ENCODE measurements around the gene AFG3L2.

The AFG3L2 gene

GRCh38 chr18:12296457-12296856, 80.6 kb downstream of the AFG3L2 start:
- Histone ChIP-seq H3K27ac (ENCODE audit: low read depth, low read length, poor library complexity, severe bottlenecking) (no peak overlapping the region), H3K9ac (ENCODE audit: low read length) (no peak overlapping the region), H4K20me1 (ENCODE audit: insufficient read depth, low read length) (no peaks in the 10 kb centered on the region), H3K79me2 (ENCODE audit: insufficient read depth, low read length) (no peaks in the 10 kb centered on the region), H3K9me3 (ENCODE audit: low read length) (no peaks in the 10 kb centered on the region), H3K36me3 (ENCODE audit: insufficient read depth, low read length) (no peaks in the 10 kb centered on the region), H3K4me1 (ENCODE audit: insufficient read depth, low read length, severe bottlenecking) (no peaks in the 10 kb centered on the region), H3K9me2 (ENCODE audit: low read depth, low read length) (no peaks in the 10 kb centered on the region), H2AFZ (ENCODE audit: low read length) (no peak overlapping the region), H3K27me3 (ENCODE audit: insufficient read depth, low read length) (peaks cover 5% of the 10 kb centered on the region), H3K4me2 (ENCODE audit: low read length) (no peak overlapping the region), H3F3A (ENCODE audit: insufficient read depth, low read length) (no peaks in the 10 kb centered on the region), H3K4me3 (ENCODE audit: low read depth, low read length, poor library complexity, severe bottlenecking) (no peak overlapping the region)
- no peak for TF ChIP-seq EZH2 (IDR thresholded peaks at IDR 0.05; ENCODE audit: borderline replicate concordance, low read length)
- no peak for TF ChIP-seq CTCF (IDR thresholded peaks at IDR 0.05; ENCODE audit: low read length)

GRCh38 chr18:12296087-12296403, 81.0 kb downstream of the AFG3L2 start:
- no peaks in the 10 kb centered on the region for H3F3A ChIP-seq (ENCODE audit: insufficient read depth, low read length)

GRCh38 chr18:12295389-12296086, 81.5 kb downstream of the AFG3L2 start:
- Histone ChIP-seq H3K79me2 (ENCODE audit: insufficient read depth, low read length) (no peaks in the 10 kb centered on the region), H3K36me3 (ENCODE audit: insufficient read depth, low read length) (no peaks in the 10 kb centered on the region), H2AFZ (ENCODE audit: low read length) (no peak overlapping the region), H3F3A (ENCODE audit: insufficient read depth, low read length) (no peaks in the 10 kb centered on the region), H3K9ac (ENCODE audit: low read length) (no peak overlapping the region), H4K20me1 (ENCODE audit: insufficient read depth, low read length) (no peaks in the 10 kb centered on the region), H3K9me3 (ENCODE audit: low read length) (no peaks in the 10 kb centered on the region), H3K9me2 (ENCODE audit: low read depth, low read length) (no peaks in the 10 kb centered on the region), H3K27ac (ENCODE audit: low read depth, low read length, poor library complexity, severe bottlenecking) (no peak overlapping the region), H3K4me1 (ENCODE audit: insufficient read depth, low read length, severe bottlenecking) (no peaks in the 10 kb centered on the region), H3K4me3 (ENCODE audit: low read depth, low read length, poor library complexity, severe bottlenecking) (no peak overlapping the region), H3K27me3 (ENCODE audit: insufficient read depth, low read length) (peaks cover 5% of the 10 kb centered on the region), H3K4me2 (ENCODE audit: low read length) (no peak overlapping the region)
- no peak for TF ChIP-seq EZH2 (IDR thresholded peaks at IDR 0.05; ENCODE audit: borderline replicate concordance, low read length)
- TF ChIP-seq CTCF (IDR thresholded peaks at IDR 0.05; ENCODE audit: low read length), result no peak

More at GRCh38 chr18:12296087-12296403, 81.0 kb downstream of the AFG3L2 start:
- TF ChIP-seq CTCF (IDR thresholded peaks at IDR 0.05; ENCODE audit: low read length) (no peak), EZH2 (IDR thresholded peaks at IDR 0.05; ENCODE audit: borderline replicate concordance, low read length) (no peak)
- H3K27me3 ChIP-seq (ENCODE audit: insufficient read depth, low read length), result peaks cover 5% of the 10 kb centered on the region
- H3K9ac ChIP-seq (ENCODE audit: low read length), result no peak overlapping the region
- no peaks in the 10 kb centered on the region for H3K9me2 ChIP-seq (ENCODE audit: low read depth, low read length)
- H3K9me3 ChIP-seq (ENCODE audit: low read length), result no peaks in the 10 kb centered on the region
- H3K79me2 ChIP-seq (ENCODE audit: insufficient read depth, low read length), result no peaks in the 10 kb centered on the region
- H3K4me1 ChIP-seq (ENCODE audit: insufficient read depth, low read length, severe bottlenecking), result no peaks in the 10 kb centered on the region
- no peak overlapping the region for H3K27ac ChIP-seq (ENCODE audit: low read depth, low read length, poor library complexity, severe bottlenecking)
- H3K4me3 ChIP-seq (ENCODE audit: low read depth, low read length, poor library complexity, severe bottlenecking), result no peak overlapping the region
- H3K4me2 ChIP-seq (ENCODE audit: low read length), result no peak overlapping the region
- H2AFZ ChIP-seq (ENCODE audit: low read length), result no peak overlapping the region
- H3K36me3 ChIP-seq (ENCODE audit: insufficient read depth, low read length), result no peaks in the 10 kb centered on the region
- H4K20me1 ChIP-seq (ENCODE audit: insufficient read depth, low read length), result no peaks in the 10 kb centered on the region

Measured in OCI-LY1 (cell line).